ENCODE measurements around the gene POP4. TPM values are rescaled to one million over a fixed set of nuclear protein-coding genes. Genes with fewer than 3 reads are reported as not detected.

POP4 gene
- total and polyA plus RNA-seq, 2 of the 8 experiments (the other 6 are each of a cell fraction or from before 2014, with no cell fraction given), result 29.1 to 41.5 TPM

DNA sequence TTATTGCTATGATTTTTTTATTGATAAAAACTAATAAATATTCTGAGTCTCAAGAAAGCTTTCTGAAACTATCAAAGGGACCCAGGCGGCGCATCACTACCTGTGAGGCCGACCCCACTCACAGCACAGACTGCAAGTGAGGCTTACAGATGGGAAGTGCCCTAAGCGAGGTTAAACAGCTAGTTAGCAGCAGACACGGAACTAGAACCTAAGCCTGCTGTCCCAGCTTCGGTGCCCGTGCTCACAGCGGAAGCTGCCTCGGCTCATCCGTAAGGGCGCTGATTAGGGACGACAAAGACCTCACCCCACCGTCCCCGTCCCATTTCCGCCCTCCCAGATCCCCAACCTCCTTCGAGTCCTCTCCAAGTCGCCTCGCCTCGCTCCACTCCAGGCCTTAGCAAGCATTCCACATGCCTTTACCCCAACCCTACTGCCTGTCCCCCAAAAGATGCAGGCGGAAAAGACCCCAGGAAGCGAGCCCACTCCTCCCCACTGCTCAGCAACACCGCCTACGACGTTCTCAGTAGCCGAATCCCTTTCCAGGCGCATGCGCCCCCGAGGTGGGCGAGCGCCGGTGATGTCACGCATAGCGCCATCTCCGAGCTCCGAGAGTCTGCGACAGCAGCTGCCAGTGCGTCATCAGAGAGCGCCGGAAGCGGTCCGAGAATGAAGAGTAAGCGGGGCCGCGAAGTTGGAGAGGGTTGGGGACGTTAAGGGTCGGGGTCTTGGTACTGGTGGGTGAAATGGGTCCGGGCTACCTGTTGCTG lies at the start of gene POP4 (continued):
- TF ChIP-seq RBBP5 (IDR thresholded peaks at IDR 0.05; ENCODE audit: borderline replicate concordance, low read depth, low read length), result peak; percentile 67; the same call in 1 of the 2 replicates
- TF ChIP-seq SIN3A (conservative IDR thresholded peaks at IDR 0.05 in 1 of 2, IDR thresholded peaks at IDR 0.05 in 1 of 2; ENCODE audit: low read depth in 1 of 2, low read length in 2 of 2), result peak; percentile 88 to 99; a peak in 3 of 4 replicates
- peak; percentile 47; the same call in 1 of the 2 replicates for TF ChIP-seq YY1 (IDR thresholded peaks at IDR 0.05; ENCODE audit: low read depth, low read length)
- TF ChIP-seq CREB1 (IDR thresholded peaks at IDR 0.05), result peak; percentile 99
- no peak for TF ChIP-seq TCF12 (IDR thresholded peaks at IDR 0.05; ENCODE audit: low read depth, low read length)
- no peak for TF ChIP-seq JUN (IDR thresholded peaks at IDR 0.05; ENCODE audit: low read depth, low read length)
- peak in 1 of 2 experiments; percentile 91; a peak in 1 of 4 replicates for TF ChIP-seq HDAC2 (IDR thresholded peaks at IDR 0.05; ENCODE audit: borderline replicate concordance in 1 of 2, low read depth in 2 of 2, low read length in 2 of 2)
- TF ChIP-seq KDM5A (IDR thresholded peaks at IDR 0.05; ENCODE audit: low read length), result peak; percentile 95
- TF ChIP-seq TAF1 (IDR thresholded peaks at IDR 0.05; ENCODE audit: low read depth, low read length), result peak; percentile 95
- no peak for TF ChIP-seq BCL11A (IDR thresholded peaks at IDR 0.05; ENCODE audit: low read depth in 2 of 2, low read length in 2 of 2)
- peak; percentile 95 to 98 for TF ChIP-seq POLR2A (IDR thresholded peaks at IDR 0.05; ENCODE audit: control extremely low read depth in 1 of 2, low read depth in 2 of 2, low read length in 2 of 2)
- no peak for TF ChIP-seq SUZ12 (IDR thresholded peaks at IDR 0.05; ENCODE audit: low read length)
- peak; percentile 89 for TF ChIP-seq NRF1 (IDR thresholded peaks at IDR 0.05; ENCODE audit: low read depth, low read length)
- peak; percentile 63; the same call in 1 of the 2 replicates for TF ChIP-seq SP1 (IDR thresholded peaks at IDR 0.05; ENCODE audit: low read depth, low read length)
- peak; percentile 26; the same call in 1 of the 2 replicates for TF ChIP-seq EGR1 (IDR thresholded peaks at IDR 0.05; ENCODE audit: borderline replicate concordance, low read depth, low read length)
- TF ChIP-seq KDM4A (IDR thresholded peaks at IDR 0.05; ENCODE audit: low read depth, low read length, severe bottlenecking), result peak; percentile 100
- TF ChIP-seq, protein P1, sequence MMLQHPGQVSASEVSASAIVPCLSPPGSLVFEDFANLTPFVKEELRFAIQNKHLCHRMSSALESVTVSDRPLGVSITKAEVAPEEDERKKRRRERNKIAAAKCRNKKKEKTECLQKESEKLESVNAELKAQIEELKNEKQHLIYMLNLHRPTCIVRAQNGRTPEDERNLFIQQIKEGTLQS (IDR thresholded peaks at IDR 0.05; ENCODE audit: insufficient read depth, low read depth, low read length), result peak; percentile 98
- TF ChIP-seq, protein P2, sequence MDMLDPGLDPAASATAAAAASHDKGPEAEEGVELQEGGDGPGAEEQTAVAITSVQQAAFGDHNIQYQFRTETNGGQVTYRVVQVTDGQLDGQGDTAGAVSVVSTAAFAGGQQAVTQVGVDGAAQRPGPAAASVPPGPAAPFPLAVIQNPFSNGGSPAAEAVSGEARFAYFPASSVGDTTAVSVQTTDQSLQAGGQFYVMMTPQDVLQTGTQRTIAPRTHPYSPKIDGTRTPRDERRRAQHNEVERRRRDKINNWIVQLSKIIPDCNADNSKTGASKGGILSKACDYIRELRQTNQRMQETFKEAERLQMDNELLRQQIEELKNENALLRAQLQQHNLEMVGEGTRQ (IDR thresholded peaks at IDR 0.05; ENCODE audit: low read length), result no peak
- 0 out of 2 replicates have a peak, but pooled peaks have one; percentile 33 for TF ChIP-seq CHD2 (IDR thresholded peaks at IDR 0.05; ENCODE audit: low read length)
- TF ChIP-seq ASH2L (IDR thresholded peaks at IDR 0.05; ENCODE audit: low read length), result peak; percentile 94
- peak; percentile 75 for TF ChIP-seq JUND (IDR thresholded peaks at IDR 0.05; ENCODE audit: low read length)
- TF ChIP-seq SRF (IDR thresholded peaks at IDR 0.05; ENCODE audit: low read depth, low read length), result peak; percentile 88
